UCSD-AML1 (cell line): ENCODE measurements around the gene MT1A.
"Not testable (repeated sequence)": the region's sequence is repeated elsewhere in the genome, so short reads cannot be mapped to it uniquely, and the experiment has no call there.

ENCODE experiments used
- DNase-seq: peaks from one replicate; lab custom pipeline; 2025; ENCODE audit not compliant: unreplicated experiment; lab: John Stamatoyannopoulos, UW

MT1A gene

GRCh38 chr16:56652600-56652999 lies 14.1 kb downstream of the MT1A start:
- no peak for DNase-seq

GRCh38 chr16:56653218-56653617 lies 14.8 kb downstream of the MT1A start:
- DNase-seq, result no peak

- DNase-seq, result peak; percentile 71
Observed at GRCh38 chr16:56657555-56658326, 19.3 kb downstream of the MT1A start, which contains the start of gene MT1F. Gene MT1F, plus strand, starts transcription at chr16:56657959. Its CDS starts 100 bp downstream, at chr16:56658059.

GRCh38 chr16:56658327-56658875 lies 19.9 kb downstream of the MT1A start:
- no peak for DNase-seq

- DNase-seq, result no peak
Observed at GRCh38 chr16:56662357-56663354, 24.2 kb downstream of the MT1A start.

GRCh38 chr16:56664506-56664905 lies 26.0 kb downstream of the MT1A start:
- no peak for DNase-seq

GRCh38 chr16:56665286-56666261 lies 27.1 kb downstream of the MT1A start:
- not testable (repeated sequence) for DNase-seq

- no peak for DNase-seq
Observed at GRCh38 chr16:56667581-56668571, 29.4 kb downstream of the MT1A start, which contains the start of gene MT1G. Gene MT1G, minus strand, starts transcription at chr16:56668065. Its CDS starts 72 bp downstream, at chr16:56667993.

- DNase-seq, result no peak
Observed at GRCh38 chr16:56669005-56669839, 30.8 kb downstream of the MT1A start, which contains the start of gene MT1H. Gene MT1H, plus strand, starts transcription at chr16:56669814. Its CDS starts 71 bp downstream, at chr16:56669885.

- DNase-seq, result no peak
Observed at GRCh38 chr16:56669840-56670619, 31.6 kb downstream of the MT1A start.

GRCh38 chr16:56670620-56670934 lies 32.1 kb downstream of the MT1A start:
- no peak for DNase-seq

- DNase-seq, result not testable (repeated sequence)
Observed at GRCh38 chr16:56671691-56672090, 33.2 kb downstream of the MT1A start.

- DNase-seq, result not testable (repeated sequence)
Observed at GRCh38 chr16:56672171-56672570, 33.7 kb downstream of the MT1A start.

- DNase-seq, result no peak
Observed at GRCh38 chr16:56672761-56673536, 34.5 kb downstream of the MT1A start.

GRCh38 chr16:56673921-56674320 lies 35.5 kb downstream of the MT1A start:
- peak; percentile 29 for DNase-seq

GRCh38 chr16:56674570-56674969 lies 36.1 kb downstream of the MT1A start:
- not testable (repeated sequence) for DNase-seq
